HepG2 (cell line): ENCODE measurements around the gene ZNF221. TPM values are rescaled to one million over a fixed set of nuclear protein-coding genes. Genes with fewer than 3 reads are reported as not detected.

Experiments used
- ATAC-seq: fragments of 200-7000 bp; cut with Tn5 transposase; 3 replicates; pipeline ENCODE4 v1.9.1; 2020; ENCODE audit warnings: mild to moderate bottlenecking, moderate library complexity
- BruUV-seq: library from RNA; stranded (reverse); fragments of 400-500 nt; replicated peaks from 2 replicates; lab custom pipeline; 2021; lab: Mats Ljungman, UMichigan
- CTCF ChIA-PET: fragments of 300-600 bp; formaldehyde crosslinking; extraction: SDS; loops from one replicate; lab custom pipeline; 2021; ENCODE audit warnings: low total read pairs, inconsistent platforms, low intra/inter-chr PET ratio; lab: Yijun Ruan, JAX
- POLR2A ChIA-PET: fragments of 350-600 bp; sonication (Branson Sonifier 250); formaldehyde crosslinking; loops from one replicate; lab custom pipeline; 2020; ENCODE audit warnings: antibody characterized with exemption, inconsistent platforms; lab: Yijun Ruan, JAX
- DNase-seq: peaks from one replicate; pipeline ENCODE4 v3.0.0-alpha.2; 2015; ENCODE audit warnings: low spot score
- FAIRE-seq: peaks from 3 replicates; lab custom pipeline; 2011; peaks lifted over from hg19 to GRCh38; lab: Jason Lieb, UNC
- H2AFZ ChIP-seq: one replicate; pipeline ENCODE4 v1.6.1; 2011; ENCODE audit warnings: low read length, inconsistent platforms
- H3K27ac ChIP-seq: fragments of 300-600 bp; 3 replicates; pipeline ENCODE4 v1.8.0; 2011; ENCODE audit warnings: mixed run types, mild to moderate bottlenecking, mixed read lengths, low read length, inconsistent platforms; ENCODE audit not compliant: insufficient read depth; ENCODE audit errors: extremely low read length
- H3K27me3 ChIP-seq, 2 experiments: fragments of 200-600 bp in 1 of 2; 2 replicates in 1 of 2; 3 replicates in 1 of 2; pipeline versions ENCODE4 v1.6.0 to v1.8.0; 2011; ENCODE audit warnings: low read length in 2 of 2, mild to moderate bottlenecking in 2 of 2, moderate library complexity in 2 of 2, inconsistent platforms in 1 of 2; ENCODE audit not compliant: insufficient read depth in 2 of 2, control insufficient read depth in 1 of 2
- H3K36me3 ChIP-seq, 2 experiments: fragments of 200-600 bp in 1 of 2; replicated peaks in 1 of 2; 2 replicates in 1 of 2; 3 replicates in 1 of 2; pipeline versions ENCODE4 v1.5.1 to v1.8.0; 2011; ENCODE audit warnings: low read length in 2 of 2, inconsistent platforms in 1 of 2; ENCODE audit not compliant: insufficient read depth in 2 of 2, control insufficient read depth in 1 of 2
- H3K4me1 ChIP-seq: 2 replicates; pipeline ENCODE4 v1.5.1; 2012; ENCODE audit warnings: low read length, inconsistent platforms; ENCODE audit not compliant: insufficient read depth
- H3K4me2 ChIP-seq: 2 replicates; pipeline ENCODE4 v1.6.0; 2011; ENCODE audit warnings: low read depth, low read length, inconsistent platforms
- H3K4me3 ChIP-seq, 3 experiments: fragments of 200-600 bp in 1 of 3; sonication (generic), shearing (Covaris generic) in 1 of 3; replicated peaks in 1 of 3; 2 replicates each; pipeline ENCODE4 v1.5.1; 2011 to 2016; ENCODE audit warnings: low read length in 3 of 3, inconsistent platforms in 2 of 3, low read depth in 2 of 3, mild to moderate bottlenecking in 2 of 3, control low read depth in 1 of 3, mixed read lengths in 1 of 3; ENCODE audit not compliant: insufficient read depth in 1 of 3
- H3K79me2 ChIP-seq: one replicate; pipeline ENCODE4 v1.6.1; 2011; ENCODE audit warnings: low read length, inconsistent platforms; ENCODE audit not compliant: insufficient read depth
- H3K9ac ChIP-seq: 2 replicates; pipeline ENCODE4 v1.6.0; 2011; ENCODE audit warnings: mild to moderate bottlenecking, low read depth, low read length, inconsistent platforms; ENCODE audit not compliant: insufficient read depth
- H3K9me3 ChIP-seq: 2 replicates; pipeline ENCODE4 v1.5.1; 2012; ENCODE audit warnings: mild to moderate bottlenecking, low read length
- H4K20me1 ChIP-seq: 2 replicates; pipeline ENCODE4 v1.6.0; 2011; ENCODE audit warnings: inconsistent platforms, mild to moderate bottlenecking, low read length, moderate library complexity; ENCODE audit not compliant: insufficient read depth
- BRD4 ChIP-seq: sonication (generic); formaldehyde crosslinking; IDR thresholded peaks from 2 replicates; pipeline ENCODE4 v1.4.0; 2020; ENCODE audit warnings: missing genetic modification reagents
- SNAPC2 ChIP-seq: sonication (generic); formaldehyde crosslinking; IDR thresholded peaks from 2 replicates; pipeline ENCODE4 v1.8.1; 2022; ENCODE audit warnings: mild to moderate bottlenecking, missing genetic modification reagents
- SOX5 ChIP-seq: IDR thresholded peaks from 2 replicates; pipeline ENCODE4 v1.6.1; 2016; ENCODE audit warnings: borderline replicate concordance
- ZNF780A ChIP-seq: sonication (generic); formaldehyde crosslinking; IDR thresholded peaks from 2 replicates; pipeline ENCODE4 v1.8.0; 2022; ENCODE audit warnings: mild to moderate bottlenecking, missing genetic modification reagents, moderate library complexity
- WGBS: methylation state at CpG from one replicate; pipeline ENCODE4 v1.1.6; 2017; ENCODE audit warnings: low lambda C conversion rate; 5-methylcytosine and 5-hydroxymethylcytosine counted together
- in situ Hi-C: cut with HindIII; loops from 2 replicates; pipeline ENCODE4 v1.10.0; 2017; ENCODE audit warnings: low pct_unique_long_range_greater_than_20kb; ENCODE audit not compliant: extremely low pct_ligation_motif_present
- intact Hi-C: fragments of 100-400 bp; cut with micrococcal nuclease; formaldehyde crosslinking; loops from one replicate; pipeline ENCODE4 v1.10.0; 2022; ENCODE audit not compliant: unreplicated experiment
- polyA plus RNA-seq, 8 experiments: library from polyadenylated mRNA; depleted of rRNA in 3 of 8; stranded (reverse) in 7 of 8; unstranded in 1 of 8; fragments of >200 nt; fragmentation: Illumina TruSeq in 4 of 8; extraction: Trizol in 4 of 8; gene quantifications; 2 replicates each; pipeline versions ENCODE4 v1.2.1 to v1.2.3, GENCODE V29; 2011 to 2016; ENCODE audit warnings: low read depth in 4 of 8, missing spikeins in 1 of 8, mixed read lengths in 1 of 8; ENCODE audit not compliant: insufficient read depth in 1 of 8
- total RNA-seq, 5 experiments: library from RNA; depleted of rRNA; stranded (reverse); fragments of >200 nt; fragmentation: Illumina TruSeq; extraction: Trizol; gene quantifications; 2 replicates each; pipeline ENCODE4 v1.2.3, GENCODE V29; 2016; ENCODE audit warnings: low read depth in 1 of 5

The ZNF221 gene
- total and polyA plus RNA-seq, 2 of the 13 experiments (the other 11 are each of a cell fraction or from before 2014, with no cell fraction given), result 0.48 to 3.4 TPM

GRCh38 chr19:43934055-43934984 is 16.7 kb upstream of the ZNF221 start:
- Histone ChIP-seq H4K20me1 (no peaks in the 10 kb centered on the region), H3K9me3 (0 out of 2 replicates have a peak, but pooled peaks cover 3% of the 10 kb centered on the region), H3K4me3 (peak overlapping the region; percentile 81 to 94 (median 93)), H3K36me3 (peaks cover 2 to 15% of the 10 kb centered on the region in 2 experiments; a peak in 3 of 5 replicates), H3K4me2 (peak overlapping the region; percentile 81), H2AFZ (peak overlapping the region; percentile 75), H3K4me1 (peaks cover 7% of the 10 kb centered on the region; the same call in 1 of the 2 replicates), H3K27ac (peak overlapping the region; percentile 82), H3K9ac (peak overlapping the region; percentile 81), H3K79me2 (no peaks in the 10 kb centered on the region), H3K27me3 (no peaks in the 10 kb centered on the region)
- TF ChIP-seq BRD4 (CRISPR knock-in tag) (no peak), SNAPC2 (CRISPR knock-in tag) (no peak), SOX5 (CRISPR knock-in tag) (no peak), ZNF780A (0 out of 2 replicates have a peak, but pooled peaks have one; percentile 25)
- intact Hi-C loops (loop anchor here (2.0 to 10.0 kb wide), 4 partner anchors 16 to 178 kb away; partner anchors contain the start of genes ZNF221, ZNF225, ZNF230 and ZNF283), in situ Hi-C loops (no loop called here)
- CTCF ChIA-PET, result no interaction called here
- BruUV-seq, result TSS peak; percentile 79
- DNase-seq, result no peak
- no peak for ATAC-seq
- POLR2A ChIA-PET, result interaction anchor here (0.9 to 2.1 kb wide), 14 partner anchors 9 to 278 kb away, joined by 3 to 36 read pairs (median 6); partner anchors contain the start of genes ZNF221, ZNF222, ZNF226 and ZNF227
- WGBS, result 5% methylated on average over 15 of the region's 15 CpGs
- FAIRE-seq, result no peak
